WTC11 (cell line): ENCODE results near the gene CLTCL1. TPM values are rescaled to one million over a fixed set of nuclear protein-coding genes. Genes with fewer than 3 reads are reported as not detected.

Experiments used
- ATAC-seq: fragments of 200-7000 bp; cut with Tn5 transposase; 2 replicates; pipeline ENCODE4 v1.10.0; 2021; ENCODE audit warnings: mild to moderate bottlenecking, moderate library complexity
- CTCF ChIA-PET: fragments of 300-600 bp; sonication (Branson Sonifier 250); formaldehyde crosslinking; loops from one replicate; lab custom pipeline; 2021; ENCODE audit warnings: antibody characterized with exemption; lab: Charles Lee
- POLR2A ChIA-PET: fragments of 350-600 bp; sonication (Branson Sonifier 250); formaldehyde crosslinking; loops from one replicate; lab custom pipeline; 2021; ENCODE audit warnings: antibody characterized with exemption; lab: Charles Lee
- DNase-seq: peaks from one replicate; pipeline ENCODE4 v3.0.0; 2021; ENCODE audit warnings: low spot score
- H3K27ac Mint-ChIP-seq: 2 replicates; pipeline ENCODE4 v1.8.0; 2021; ENCODE audit warnings: mixed read lengths
- H3K27me3 Mint-ChIP-seq: 2 replicates; pipeline ENCODE4 v1.8.0; 2021; ENCODE audit warnings: low read depth, mild to moderate bottlenecking, moderate library complexity, mixed read lengths
- H3K36me3 Mint-ChIP-seq: 2 replicates; pipeline ENCODE4 v1.8.0; 2021; ENCODE audit warnings: mixed read lengths
- H3K4me1 Mint-ChIP-seq: 2 replicates; pipeline ENCODE4 v1.8.0; 2022; ENCODE audit warnings: mixed read lengths
- H3K4me3 Mint-ChIP-seq: 2 replicates; pipeline ENCODE4 v1.8.0; 2021; ENCODE audit warnings: mild to moderate bottlenecking, moderate library complexity, mixed read lengths
- H3K9me3 Mint-ChIP-seq: 2 replicates; pipeline ENCODE4 v1.8.0; 2021; ENCODE audit warnings: mixed read lengths
- AR ChIP-seq: fragments of 250-450 bp; sonication (Bioruptor Pico); IDR thresholded peaks from 2 replicates; pipeline ENCODE4 v1.9.0; 2021; ENCODE audit warnings: mild to moderate bottlenecking
- ATF1 ChIP-seq: sonication (generic); formaldehyde crosslinking; IDR thresholded peaks from 2 replicates; pipeline ENCODE4 v1.8.1; 2023; ENCODE audit warnings: mild to moderate bottlenecking, moderate library complexity, missing genetic modification reagents
- ATF3 ChIP-seq: sonication (generic); formaldehyde crosslinking; conservative IDR thresholded peaks from 2 replicates; pipeline ENCODE4 v1.8.1; 2022; ENCODE audit warnings: mild to moderate bottlenecking, missing genetic modification reagents
- CBFB ChIP-seq: sonication (generic); formaldehyde crosslinking; IDR thresholded peaks from 2 replicates; pipeline ENCODE4 v1.8.1; 2022; ENCODE audit warnings: mild to moderate bottlenecking, low read depth, missing genetic modification reagents
- EMX1 ChIP-seq: fragments of 250-450 bp; sonication (Bioruptor Pico); IDR thresholded peaks from 2 replicates; pipeline ENCODE4 v1.8.0; 2021; ENCODE audit warnings: mild to moderate bottlenecking
- ESRRA ChIP-seq: sonication (generic); formaldehyde crosslinking; IDR thresholded peaks from 2 replicates; pipeline ENCODE4 v1.8.1; 2022; ENCODE audit warnings: mild to moderate bottlenecking, missing genetic modification reagents, borderline replicate concordance
- JAZF1 ChIP-seq: fragments of 250-450 bp; sonication (Bioruptor Pico); IDR thresholded peaks from 2 replicates; pipeline ENCODE4 v1.9.0; 2021; ENCODE audit warnings: moderate library complexity, mild to moderate bottlenecking, inconsistent platforms
- KAT7 ChIP-seq: sonication (generic); formaldehyde crosslinking; IDR thresholded peaks from 2 replicates; pipeline ENCODE4 v1.8.1; 2023; ENCODE audit warnings: missing genetic modification reagents, mild to moderate bottlenecking, borderline replicate concordance
- MLX ChIP-seq: sonication (generic); formaldehyde crosslinking; IDR thresholded peaks from 2 replicates; pipeline ENCODE4 v1.8.1; 2023; ENCODE audit warnings: mild to moderate bottlenecking, missing genetic modification reagents, moderate library complexity
- NFATC4 ChIP-seq: fragments of 250-450 bp; sonication (Bioruptor Pico); IDR thresholded peaks from 2 replicates; pipeline ENCODE4 v1.9.0; 2021; ENCODE audit warnings: mild to moderate bottlenecking
- NFYB ChIP-seq: sonication (generic); formaldehyde crosslinking; conservative IDR thresholded peaks from 2 replicates; pipeline ENCODE4 v1.8.0; 2022; ENCODE audit warnings: low read depth, missing genetic modification reagents
- NR3C1 ChIP-seq: sonication (generic); formaldehyde crosslinking; conservative IDR thresholded peaks from 2 replicates; pipeline ENCODE4 v1.8.1; 2023; ENCODE audit warnings: low read depth, mild to moderate bottlenecking, missing genetic modification reagents
- PREB ChIP-seq: sonication (generic); formaldehyde crosslinking; IDR thresholded peaks from 2 replicates; pipeline ENCODE4 v1.8.1; 2022; ENCODE audit warnings: mild to moderate bottlenecking, missing genetic modification reagents, moderate library complexity, borderline replicate concordance
- RORB ChIP-seq: fragments of 250-450 bp; sonication (Bioruptor Pico); IDR thresholded peaks from 2 replicates; pipeline ENCODE4 v1.9.0; 2021; ENCODE audit warnings: mild to moderate bottlenecking
- SP1 ChIP-seq: sonication (generic); formaldehyde crosslinking; conservative IDR thresholded peaks from 2 replicates; pipeline ENCODE4 v1.8.1; 2022; ENCODE audit warnings: missing genetic modification reagents
- TEAD1 ChIP-seq: sonication (generic); formaldehyde crosslinking; IDR thresholded peaks from 2 replicates; pipeline ENCODE4 v1.8.0; 2022; ENCODE audit warnings: mild to moderate bottlenecking, missing genetic modification reagents
- ZBTB21 ChIP-seq: sonication (generic); formaldehyde crosslinking; IDR thresholded peaks from 2 replicates; pipeline ENCODE4 v1.8.1; 2023; ENCODE audit warnings: mild to moderate bottlenecking, missing genetic modification reagents, borderline replicate concordance
- ZBTB43 ChIP-seq: sonication (generic); formaldehyde crosslinking; IDR thresholded peaks from 2 replicates; pipeline ENCODE4 v1.8.1; 2023; ENCODE audit warnings: mild to moderate bottlenecking, missing genetic modification reagents
- ZNF121 ChIP-seq: sonication (generic); formaldehyde crosslinking; IDR thresholded peaks from 2 replicates; pipeline ENCODE4 v1.8.0; 2023; ENCODE audit warnings: missing genetic modification reagents
- ZNF138 ChIP-seq: sonication (generic); formaldehyde crosslinking; conservative IDR thresholded peaks from 2 replicates; pipeline ENCODE4 v1.8.1; 2022; ENCODE audit warnings: mild to moderate bottlenecking, moderate library complexity, missing genetic modification reagents
- ZNF232 ChIP-seq: sonication (generic); formaldehyde crosslinking; IDR thresholded peaks from 2 replicates; pipeline ENCODE4 v1.8.0; 2022; ENCODE audit warnings: mild to moderate bottlenecking, missing genetic modification reagents
- ZNF317 ChIP-seq: sonication (generic); formaldehyde crosslinking; IDR thresholded peaks from 2 replicates; pipeline ENCODE4 v1.8.1; 2023; ENCODE audit warnings: low read depth, mild to moderate bottlenecking, moderate library complexity, missing genetic modification reagents, borderline replicate concordance
- ZNF396 ChIP-seq: fragments of 250-450 bp; sonication (Bioruptor Pico); IDR thresholded peaks from 2 replicates; pipeline ENCODE4 v1.8.0; 2021; ENCODE audit warnings: mild to moderate bottlenecking, moderate library complexity, borderline replicate concordance
- ZNF425 ChIP-seq: fragments of 250-450 bp; sonication (Bioruptor Pico); conservative IDR thresholded peaks from 2 replicates; pipeline ENCODE4 v1.9.0; 2021; ENCODE audit warnings: mild to moderate bottlenecking
- ZNF512 ChIP-seq: sonication (generic); formaldehyde crosslinking; IDR thresholded peaks from 2 replicates; pipeline ENCODE4 v1.8.1; 2022; ENCODE audit warnings: missing genetic modification reagents, borderline replicate concordance
- total RNA-seq: library from RNA; stranded (reverse); gene quantifications from 3 replicates; pipeline ENCODE4 v1.2.3, GENCODE V29; 2021

The CLTCL1 gene
- total RNA-seq, 1 experiment from 2014 or later, result 15.5 TPM

GRCh38 chr22:19131685-19132015 is 159.9 kb downstream of the CLTCL1 start:
- TF ChIP-seq KAT7 (CRISPR knock-in tag) (no peak), ZNF138 (CRISPR knock-in tag) (no peak), MLX (CRISPR knock-in tag) (no peak), ESRRA (CRISPR knock-in tag) (no peak), TEAD1 (CRISPR knock-in tag) (no peak), ZNF512 (CRISPR knock-in tag) (no peak), ATF3 (no peak), RORB (CRISPR knock-in tag) (no peak), ZNF121 (no peak), EMX1 (no peak), NFYB (CRISPR knock-in tag) (no peak)
- Mint-ChIP-seq H3K36me3 (peaks cover 15% of the 10 kb centered on the region), H3K27me3 (no peaks in the 10 kb centered on the region), H3K4me1 (no peaks in the 10 kb centered on the region), H3K9me3 (no peaks in the 10 kb centered on the region), H3K27ac (no peak overlapping the region), H3K4me3 (no peak overlapping the region)
- POLR2A ChIA-PET, result no interaction called here
- no peak for ATAC-seq
- CTCF ChIA-PET, result no interaction called here
- DNase-seq, result no peak

- H3K27ac Mint-ChIP-seq, result no peak within 1 kb of the TSS
- DNase-seq (peak; percentile 37), ATAC-seq (peak; percentile 84)
- H3K4me3 Mint-ChIP-seq, result no peak within 1 kb of the TSS
- no peaks in the 10 kb centered on the region for H3K4me1 Mint-ChIP-seq
- H3K9me3 Mint-ChIP-seq, result no peaks in the 10 kb centered on the region
- POLR2A ChIA-PET, result no interaction called here
- CTCF ChIA-PET, result no interaction called here
- H3K27me3 Mint-ChIP-seq, result no peaks in the 10 kb centered on the region
- peaks cover 10% of the 10 kb centered on the region; the same call in 1 of the 2 replicates for H3K36me3 Mint-ChIP-seq
- TF ChIP-seq ZNF396 (CRISPR knock-in tag), result no peak
- TF ChIP-seq PREB (CRISPR knock-in tag), result no peak
- no peak for TF ChIP-seq ATF3
- no peak for TF ChIP-seq ZBTB43
- no peak for TF ChIP-seq ZBTB21 (CRISPR knock-in tag)
- no peak for TF ChIP-seq SP1 (CRISPR knock-in tag)
- no peak for TF ChIP-seq TEAD1 (CRISPR knock-in tag)
- no peak for TF ChIP-seq CBFB (CRISPR knock-in tag)
- no peak for TF ChIP-seq AR (CRISPR knock-in tag)
- no peak for TF ChIP-seq ZNF425 (CRISPR knock-in tag)
- TF ChIP-seq JAZF1 (CRISPR knock-in tag), result no peak
- TF ChIP-seq ZNF317 (CRISPR knock-in tag), result no peak
- TF ChIP-seq NR3C1 (CRISPR knock-in tag), result no peak
- no peak for TF ChIP-seq ZNF232 (CRISPR knock-in tag)
- TF ChIP-seq ATF1 (CRISPR knock-in tag), result no peak
- TF ChIP-seq NFATC4, result no peak
Observed at GRCh38 chr22:19130959-19131684, 160.4 kb downstream of the CLTCL1 start, which contains the start of gene TSSK2. TSS of gene TSSK2 (plus strand) at chr22:19131308. CDS start at chr22:19131400, 92 bp downstream.
